Fibroblast of skin of abdomen (primary cell): ENCODE data around the gene BTBD8. TPM values are rescaled to one million over a fixed set of nuclear protein-coding genes. Genes with fewer than 3 reads are reported as not detected.
A peak's percentile ranks its signal among the peaks of the same experiment; 100 is the strongest.
"Not testable (repeated sequence)": the region's sequence is repeated elsewhere in the genome, so short reads cannot be mapped to it uniquely, and the experiment has no call there.

Source experiments
- DNase-seq: peaks from one replicate; pipeline ENCODE4 v3.0.0-alpha.2; 2013
- polyA plus RNA-seq, 2 experiments: library from polyadenylated mRNA; unstranded; fragments of 120-200 nt; gene quantifications; one replicate each; pipeline ENCODE4 v1.2.1, GENCODE V29; 2013; ENCODE audit not compliant: insufficient read length in 2 of 2

Gene BTBD8
- 2.2 TPM for polyA plus RNA-seq (2013, experiment 1 of 2; ENCODE audit: insufficient read length)
- polyA plus RNA-seq (2013, experiment 2 of 2; ENCODE audit: insufficient read length): 1.5 TPM

DNA sequence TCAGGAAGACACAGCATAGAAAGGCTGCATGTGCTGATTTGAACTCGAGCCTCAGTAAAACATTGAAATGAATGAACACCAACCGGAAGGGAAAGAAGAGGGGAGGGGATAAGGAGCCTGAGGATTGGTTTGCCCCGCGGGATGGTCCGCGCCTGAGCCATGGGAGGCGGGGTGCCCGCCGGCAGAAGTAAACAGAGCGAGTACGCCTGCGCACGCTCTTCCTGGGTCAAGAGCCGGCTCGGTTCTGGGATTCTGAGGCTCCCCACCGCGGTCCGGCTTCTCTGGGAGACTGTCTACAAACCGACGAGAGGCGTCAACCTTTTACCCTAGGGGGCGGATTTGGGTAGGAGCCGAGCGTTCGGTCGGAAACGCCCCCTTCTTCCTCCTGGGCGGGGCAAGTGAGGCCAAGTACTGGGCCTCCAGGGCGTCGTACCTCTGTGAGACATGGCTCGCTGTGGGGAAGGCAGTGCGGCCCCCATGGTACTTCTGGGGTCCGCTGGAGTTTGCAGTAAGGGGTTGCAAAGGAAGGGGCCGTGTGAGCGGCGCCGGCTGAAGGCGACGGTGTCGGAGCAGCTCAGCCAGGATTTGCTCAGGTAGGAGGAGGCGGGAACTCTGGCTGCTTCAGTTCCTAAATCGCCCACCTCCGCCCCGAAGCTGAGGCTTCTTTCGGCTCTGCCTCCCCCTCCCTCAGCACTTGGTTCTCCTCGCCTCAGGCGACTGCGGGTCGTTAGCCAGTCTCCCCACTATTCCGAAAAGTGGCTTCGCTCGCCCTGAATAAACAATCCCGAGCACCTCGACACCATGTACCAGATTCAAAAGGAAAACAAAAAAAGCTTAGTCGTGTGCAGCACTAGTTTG is at the start of gene BTBD8:
TSS of gene BTBD8 (plus strand) at position 218 of the 858 bp plus-strand sequence. CDS start at position 445, 227 bp downstream.
- peak; percentile 63 for DNase-seq

DNA sequence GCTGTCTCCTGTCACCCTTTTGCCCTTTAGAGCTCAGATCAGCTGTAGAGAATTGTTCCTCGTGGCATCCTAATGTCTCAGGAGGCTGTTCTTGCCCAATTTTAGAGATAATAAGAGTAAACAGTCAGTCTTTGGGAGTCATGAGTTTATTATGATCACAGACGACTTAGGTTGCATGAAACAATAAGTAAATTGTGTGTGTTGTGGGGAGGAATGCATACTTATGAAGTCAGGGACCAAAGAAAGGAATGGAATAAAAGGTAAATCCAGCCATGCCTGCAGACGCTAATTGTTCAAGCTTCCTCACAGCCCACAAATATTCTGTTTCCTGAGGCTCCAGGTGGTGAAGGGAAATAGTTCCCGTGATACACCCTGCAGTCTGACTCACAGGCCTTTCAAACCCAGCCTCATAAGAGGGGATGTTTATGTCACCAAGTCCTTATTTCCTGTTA is 49.5 kb upstream of the BTBD8 start:
- DNase-seq: peak; percentile 25

DNA sequence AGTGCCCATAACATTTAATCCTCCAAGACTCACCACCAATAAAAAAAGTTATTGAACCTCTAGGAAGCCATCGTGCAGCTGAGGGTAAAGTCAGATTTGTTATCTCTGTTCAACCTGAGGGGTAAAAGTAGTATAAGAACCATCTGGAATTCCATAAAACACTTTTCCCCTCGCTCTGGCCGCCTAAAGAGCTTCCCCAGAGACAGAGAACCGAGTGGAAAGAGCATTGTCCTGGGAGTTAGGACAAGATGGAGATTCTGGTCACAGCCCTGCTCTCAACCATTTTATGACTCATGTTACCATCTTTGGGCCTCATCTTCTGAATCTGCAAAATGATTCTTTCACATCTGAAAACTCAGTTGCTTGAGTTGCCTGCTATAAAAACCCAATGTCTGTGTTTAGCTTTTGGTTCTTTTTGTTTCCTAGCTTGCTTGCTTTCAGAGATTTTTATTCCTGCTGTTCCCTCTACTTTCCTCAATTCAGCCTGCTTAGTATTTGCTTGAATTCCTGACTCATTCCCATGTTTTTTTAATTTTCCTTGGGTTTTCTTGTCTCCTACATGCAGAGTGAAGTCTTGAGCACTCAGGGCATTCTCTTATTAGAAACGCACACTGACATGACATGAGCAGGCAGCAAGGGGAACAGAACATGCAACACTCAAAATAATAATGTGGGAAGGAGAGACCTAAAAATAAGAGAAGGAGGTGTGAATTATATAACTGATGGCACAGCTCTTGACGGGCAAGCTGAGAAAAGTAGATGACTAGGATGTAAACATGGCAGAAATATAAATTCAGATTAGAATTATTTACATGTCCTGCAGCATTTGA is 48.6 kb upstream of the BTBD8 start:
- peak; percentile 45 for DNase-seq

DNA sequence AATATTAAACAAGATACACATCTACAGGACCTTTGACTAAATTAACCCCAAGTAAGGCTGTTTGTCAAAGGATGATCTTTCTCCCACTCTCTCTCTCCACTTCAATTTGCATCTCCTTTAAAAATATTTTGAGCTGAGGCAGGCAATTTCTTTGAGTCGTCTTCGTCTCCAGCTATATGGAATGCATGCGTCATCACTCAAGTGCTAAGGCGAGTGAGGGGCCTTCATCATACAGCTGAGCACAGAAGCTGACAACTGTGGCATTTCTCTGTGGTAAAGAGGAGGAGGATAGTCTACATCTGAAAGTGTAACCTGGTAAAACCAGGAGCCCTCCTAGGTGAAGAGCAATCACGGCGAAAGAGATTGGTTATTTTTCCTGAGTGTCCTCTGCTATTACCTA is 42.7 kb upstream of the BTBD8 start:
- peak; percentile 76 for DNase-seq

DNA sequence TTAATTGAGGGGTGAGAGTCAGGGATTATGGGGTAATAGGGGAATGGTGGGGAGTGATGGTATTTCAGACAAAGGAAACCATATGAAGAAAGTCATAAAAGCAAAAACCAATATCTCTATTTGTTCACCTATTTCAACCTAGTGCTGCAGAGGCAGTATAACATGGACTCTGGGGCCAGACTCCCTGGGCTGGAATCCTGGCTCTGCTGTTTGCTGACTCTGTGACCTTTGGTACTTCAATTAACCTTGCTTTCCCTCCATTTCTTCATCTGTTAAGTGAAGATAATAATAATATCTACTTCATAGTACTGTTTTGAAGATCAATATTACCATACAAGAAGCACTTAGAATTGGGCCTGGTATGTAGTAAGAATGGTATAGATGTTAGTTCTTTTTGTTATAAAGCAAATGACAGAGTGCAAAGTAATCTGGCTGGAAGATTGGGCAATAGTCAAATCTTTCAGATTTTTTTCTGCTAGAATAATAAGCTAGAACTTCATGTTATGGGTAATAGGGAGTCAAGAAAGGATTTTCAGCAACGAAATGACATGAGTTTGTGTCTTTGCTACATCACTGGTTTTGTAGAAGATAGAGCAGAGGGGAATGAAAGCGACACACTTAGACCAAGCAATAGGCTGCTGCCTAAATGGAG is 41.3 kb upstream of the BTBD8 start:
- DNase-seq: no peak

DNA sequence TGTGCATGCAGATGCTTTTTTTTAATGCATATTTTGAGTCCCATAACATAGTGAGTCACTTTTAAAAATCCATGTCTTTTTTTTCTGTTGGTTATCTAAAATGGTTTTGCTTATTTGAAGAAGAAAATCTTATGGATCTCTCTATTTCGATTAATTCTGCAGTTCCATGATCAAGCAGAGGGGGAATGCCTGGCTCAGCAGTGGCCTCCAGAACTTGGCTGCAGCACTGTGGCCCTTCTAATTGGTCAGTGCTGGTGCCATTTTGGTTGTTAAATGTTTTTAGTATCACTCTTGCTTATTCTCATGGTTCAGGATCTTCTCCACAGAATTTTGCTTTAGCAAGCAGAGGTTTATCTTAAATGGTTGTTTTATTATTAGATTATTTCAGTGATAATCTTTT is 39.2 kb upstream of the BTBD8 start:
- DNase-seq: no peak

DNA sequence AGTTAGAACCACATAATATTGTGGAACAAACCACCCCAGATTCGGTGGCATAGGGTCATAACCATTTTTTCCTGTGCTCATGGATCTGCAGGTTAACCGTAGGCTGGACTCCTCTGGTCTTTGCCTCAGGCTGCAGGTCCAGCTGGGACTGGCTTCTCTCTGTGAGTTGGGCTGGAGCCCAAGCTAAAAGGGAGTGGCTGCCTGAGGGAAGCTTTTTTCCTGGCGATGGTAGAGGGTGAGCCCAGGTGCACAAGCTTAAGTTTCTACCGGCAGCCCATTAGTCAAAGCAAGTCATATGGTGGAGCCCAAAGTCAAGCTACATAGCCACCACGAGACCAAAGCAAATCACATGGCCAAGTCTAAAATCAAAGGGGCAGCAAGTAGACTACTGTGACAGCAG is 36.5 kb upstream of the BTBD8 start:
- no peak for DNase-seq

DNA sequence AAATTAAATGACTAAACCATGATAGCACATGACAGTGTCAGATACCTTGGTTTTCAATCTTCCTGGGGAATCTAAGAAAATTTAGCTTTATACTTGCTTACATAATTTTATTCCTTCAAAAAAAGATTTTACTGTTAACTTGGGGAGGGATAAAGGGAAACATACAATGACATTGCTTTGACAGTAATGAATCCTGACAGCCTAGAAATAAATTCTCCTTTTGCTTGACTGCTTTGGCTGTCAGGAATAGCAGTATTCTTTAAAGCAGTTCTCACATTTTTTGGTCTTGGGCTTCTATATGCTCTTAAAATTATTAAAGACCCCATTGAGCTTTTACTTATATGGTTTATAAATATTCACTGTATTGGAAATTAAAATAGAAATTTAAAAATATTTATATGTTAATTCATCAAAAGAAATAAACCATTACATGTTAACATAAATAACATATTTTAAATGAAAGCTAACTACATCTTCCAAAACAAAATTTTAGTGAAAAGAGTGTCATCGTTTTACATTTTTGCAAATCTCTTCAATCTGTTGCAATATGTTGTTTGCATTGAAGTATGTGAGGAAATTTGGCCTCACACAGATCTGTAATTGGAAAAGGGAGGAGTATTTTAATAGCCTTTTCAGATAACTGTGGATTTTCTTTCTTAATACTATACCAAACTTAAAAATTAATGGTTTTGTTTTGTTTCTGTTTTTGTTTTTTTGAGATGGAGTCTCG is 34.2 kb upstream of the BTBD8 start:
- no peak for DNase-seq

DNA sequence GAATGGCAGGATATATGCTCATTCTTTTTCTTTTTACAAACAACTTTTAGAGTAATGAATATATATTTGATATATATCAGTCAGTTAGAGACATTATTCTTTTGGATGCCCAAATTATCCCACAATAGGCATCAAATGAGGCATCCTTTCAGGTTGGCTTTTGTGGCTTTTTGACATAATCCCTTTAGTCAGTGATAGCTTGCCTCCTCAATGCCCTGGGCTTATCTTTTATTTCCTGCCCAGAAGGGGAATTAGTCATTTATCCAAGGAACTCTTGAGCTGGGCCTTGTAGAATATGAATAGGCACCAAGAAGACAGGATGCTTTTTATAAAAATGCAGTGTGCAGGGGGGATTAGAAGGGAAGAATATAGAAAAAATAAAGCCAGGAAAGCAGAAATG is 28.2 kb upstream of the BTBD8 start:
- no peak for DNase-seq

DNA sequence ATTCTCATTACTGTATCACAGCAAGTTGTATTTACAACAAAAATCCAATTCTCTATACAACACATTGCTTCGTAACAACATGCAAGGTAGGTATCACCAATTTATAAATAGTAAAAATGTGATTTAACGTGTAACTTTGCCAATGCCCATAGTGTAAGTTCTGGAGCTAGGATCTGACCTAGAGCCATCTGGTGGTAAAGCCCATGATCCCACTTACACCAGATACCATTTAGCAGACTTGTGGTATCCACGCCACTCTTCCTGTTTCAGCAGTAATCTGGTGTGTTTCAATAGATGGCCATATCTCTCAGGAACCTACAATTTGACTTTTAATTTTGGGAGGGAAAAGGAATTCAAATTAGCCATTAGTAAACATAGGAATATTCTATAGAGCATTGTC is 15.1 kb upstream of the BTBD8 start:
- no peak for DNase-seq

DNA sequence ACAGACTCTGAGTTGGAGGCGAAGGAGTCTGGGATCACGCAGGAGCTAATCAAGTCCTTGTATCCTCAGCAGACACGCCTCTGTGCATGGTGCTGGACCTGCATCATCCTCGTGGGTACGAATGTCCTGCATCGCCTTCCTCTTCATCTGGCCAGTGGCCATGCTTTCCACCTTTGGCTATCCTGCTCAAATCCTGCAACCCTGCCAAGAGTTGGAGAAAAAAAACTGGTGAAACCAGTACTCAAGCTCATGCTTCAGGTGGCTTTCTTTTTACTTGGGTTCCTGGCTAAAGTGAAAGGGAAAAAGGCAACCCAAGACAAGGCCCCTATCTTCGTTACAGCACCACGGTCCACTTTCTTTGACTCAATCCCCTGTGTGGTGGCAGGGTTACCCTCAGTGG is 13.8 kb upstream of the BTBD8 start:
- DNase-seq: no peak

DNA sequence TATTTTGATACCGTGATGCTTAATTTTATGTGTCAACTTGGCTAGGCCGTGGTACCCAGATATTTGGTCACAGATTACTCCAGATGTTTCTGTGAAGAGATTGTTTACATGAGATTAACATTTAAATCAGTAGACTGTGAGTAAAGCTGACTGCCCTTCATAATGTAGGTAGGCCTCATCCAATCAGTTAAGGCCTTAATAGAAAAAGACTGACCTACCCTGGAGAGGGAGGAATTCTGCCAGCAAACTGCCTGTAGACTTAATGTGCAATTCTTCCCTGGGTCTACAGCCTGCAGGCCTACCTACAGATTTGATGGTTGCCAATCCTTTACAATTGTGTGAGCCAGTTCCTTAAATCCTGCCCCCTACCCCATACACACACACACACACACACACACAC is 9.3 kb upstream of the BTBD8 start:
- no peak for DNase-seq

DNA sequence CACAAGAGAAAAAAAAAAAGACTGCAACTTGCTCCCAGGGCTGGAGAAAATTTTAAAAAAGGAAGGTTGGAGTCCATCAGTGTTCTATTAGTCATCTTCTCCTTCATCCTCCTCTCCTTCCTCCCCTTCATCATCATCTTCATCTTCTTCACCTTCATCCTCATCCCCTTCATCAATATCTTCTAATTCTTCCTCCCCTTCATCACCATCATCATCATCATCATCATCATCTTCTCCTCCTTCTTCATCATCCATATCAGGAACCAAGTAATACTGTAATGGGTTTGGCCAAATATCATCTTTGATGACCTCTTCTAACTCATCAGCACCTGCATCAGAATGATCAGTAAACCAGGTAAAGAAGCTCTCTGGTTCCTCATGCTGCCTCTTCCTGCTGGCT is 5.7 kb upstream of the BTBD8 start:
- DNase-seq: not testable (repeated sequence)

DNA sequence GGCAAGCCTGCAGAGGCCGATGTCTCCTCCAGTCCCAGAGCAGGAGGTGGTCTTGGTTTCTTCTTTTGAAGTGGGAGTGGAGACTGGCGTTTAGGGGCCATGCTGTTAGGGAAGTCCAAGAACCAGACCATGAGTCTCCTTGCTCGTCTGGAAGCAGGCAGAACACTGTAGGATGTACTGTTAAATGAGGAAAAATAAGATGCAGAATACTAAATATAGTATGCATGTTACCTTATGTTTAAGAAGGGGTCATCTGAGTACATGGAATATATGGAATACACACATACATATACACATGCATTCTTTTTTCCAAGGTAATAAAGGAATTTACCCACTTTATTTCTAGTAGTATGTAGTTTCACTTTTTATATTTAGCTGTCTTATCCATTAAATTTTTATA is 4.8 kb upstream of the BTBD8 start, which contains the start of gene SETSIP:
TSS of gene SETSIP (minus strand) at position 101 of the 400 bp plus-strand sequence. CDS start at position 101, 0 bp downstream.
- DNase-seq: no peak

DNA sequence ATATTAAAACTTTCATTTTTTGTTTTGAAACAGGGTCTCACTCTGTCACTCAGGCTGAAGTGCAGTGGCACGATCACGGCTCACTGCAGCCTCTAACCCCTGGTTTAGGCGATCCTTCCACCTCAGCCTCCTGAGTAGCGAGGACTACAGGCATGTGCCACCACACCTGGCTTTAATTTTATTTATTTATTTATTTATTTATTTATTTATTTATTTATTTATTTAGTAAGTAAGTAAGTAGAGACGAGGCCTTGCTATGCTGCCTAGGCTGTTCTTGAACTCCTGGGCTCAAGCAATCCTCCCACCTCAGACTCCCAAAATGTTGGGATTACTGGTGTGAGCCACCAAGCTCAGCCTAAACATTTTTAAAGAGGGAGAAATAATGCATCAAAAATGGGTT is 3.8 kb upstream of the BTBD8 start:
- DNase-seq: no peak

DNA sequence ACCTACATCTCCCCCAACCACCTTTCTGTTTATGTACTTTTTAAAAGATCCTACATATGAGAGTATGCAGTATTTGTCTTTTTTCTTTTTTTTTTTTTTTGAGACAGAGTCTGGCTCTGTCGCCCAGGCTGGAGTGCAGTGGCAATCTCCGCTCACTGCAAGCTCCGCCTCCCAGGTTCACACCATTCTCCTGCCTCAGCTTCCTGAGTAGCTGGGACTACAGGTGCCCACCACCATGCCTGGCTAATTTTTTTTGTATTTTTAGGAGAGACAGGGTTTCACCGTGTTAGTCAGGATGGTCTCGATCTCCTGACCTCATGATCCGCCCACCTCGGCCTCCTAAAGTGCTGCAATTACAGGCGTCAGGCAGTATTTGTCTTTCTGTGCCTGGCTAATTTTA is 2.1 kb upstream of the BTBD8 start:
- not testable (repeated sequence) for DNase-seq

DNA sequence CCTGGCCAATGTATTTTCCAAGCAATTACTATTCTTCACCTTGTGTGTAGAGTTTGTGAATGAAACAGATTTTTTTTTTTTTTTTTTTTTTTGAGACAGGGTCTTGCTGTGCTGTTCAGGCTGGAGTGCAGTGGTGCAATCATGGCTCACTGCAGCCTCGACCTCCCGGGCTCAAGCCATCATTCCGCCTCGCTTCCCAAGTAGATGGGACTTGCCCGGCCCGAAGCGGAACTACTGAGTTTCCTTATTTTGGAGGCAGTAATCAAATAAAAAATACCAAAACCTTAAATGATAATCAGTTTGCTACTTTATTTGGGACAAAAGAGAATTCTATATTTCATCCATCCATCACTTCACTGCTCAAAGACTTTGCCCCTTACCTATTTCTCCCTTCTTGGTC is 704 bp upstream of the BTBD8 start:
- DNase-seq: no peak

DNA sequence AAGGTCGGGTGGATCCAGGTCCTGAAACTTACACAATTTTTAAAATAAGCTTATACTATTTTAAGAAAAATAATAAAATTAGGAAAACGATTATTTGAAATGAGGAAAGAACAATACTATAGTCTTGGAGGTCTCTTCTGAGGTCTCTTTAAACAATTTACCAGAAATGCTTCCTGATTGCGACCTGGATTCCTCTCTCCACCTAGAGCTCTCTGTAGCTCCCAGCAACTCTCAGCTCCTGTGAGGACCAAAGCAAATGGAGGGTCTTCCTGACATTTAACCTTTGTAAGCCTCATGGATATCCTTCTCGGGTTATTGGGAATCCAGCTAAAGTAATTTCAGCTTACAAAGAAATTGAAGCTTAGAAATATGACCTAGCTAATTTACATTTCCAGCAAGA is 886 bp downstream of the BTBD8 start:
- no peak for DNase-seq

DNA sequence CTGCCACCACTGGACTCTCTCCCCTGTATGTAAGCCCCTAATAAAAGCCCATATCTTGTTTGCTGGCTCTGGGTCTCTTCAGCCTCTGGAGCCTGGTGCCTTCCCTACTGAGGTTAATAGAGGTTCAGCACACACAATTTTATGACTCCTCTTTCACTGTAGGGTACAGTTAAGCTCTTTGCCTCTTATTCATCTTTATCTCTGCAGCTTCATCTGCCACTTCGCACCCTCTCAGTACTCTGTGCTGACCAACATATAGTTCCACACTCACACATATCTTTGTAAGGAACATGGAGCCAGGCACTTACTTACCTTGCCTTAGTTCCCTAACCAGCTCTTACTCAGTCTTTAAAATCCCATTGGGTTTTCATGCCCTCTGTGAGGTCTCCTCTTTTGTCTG is 4.5 kb downstream of the BTBD8 start:
- DNase-seq: no peak

DNA sequence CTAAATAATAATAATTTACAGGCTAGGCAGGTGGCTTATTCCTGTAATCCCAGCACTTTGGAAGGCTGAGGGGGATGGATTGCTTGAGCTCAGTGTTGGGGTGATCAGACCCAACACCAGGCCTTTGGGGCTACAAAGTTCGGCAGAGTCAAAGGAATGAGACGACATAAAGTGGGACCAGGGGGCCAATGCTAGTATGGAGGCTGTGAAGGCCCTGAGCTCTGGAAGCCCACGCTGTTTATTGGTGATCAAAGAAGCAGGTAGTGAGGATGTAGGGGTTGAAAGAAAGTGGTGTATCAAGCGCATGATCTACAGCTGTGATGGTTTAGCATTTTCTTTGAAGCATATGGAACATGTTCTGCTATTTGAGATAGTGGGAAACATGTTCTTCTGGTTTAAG is 5.6 kb downstream of the BTBD8 start:
- no peak for DNase-seq

DNA sequence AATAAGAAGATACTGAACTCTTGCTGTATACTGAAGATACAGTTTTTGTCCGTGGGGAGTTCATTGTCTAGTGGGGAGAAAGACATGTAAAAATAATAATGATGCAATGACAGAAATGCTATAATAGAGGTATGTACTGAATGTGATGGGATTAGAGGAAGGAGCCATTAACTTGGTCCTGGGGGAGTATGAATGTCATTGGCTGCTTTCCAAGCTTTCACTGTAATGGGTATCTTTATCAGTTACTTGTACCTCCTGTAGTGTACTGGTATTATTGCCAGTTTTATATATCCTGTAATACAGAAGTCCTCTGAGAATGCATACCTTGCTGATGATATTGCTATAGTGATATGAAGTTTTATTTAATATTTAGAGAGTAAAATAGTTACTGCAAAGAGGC is 7.4 kb downstream of the BTBD8 start:
- DNase-seq: no peak

DNA sequence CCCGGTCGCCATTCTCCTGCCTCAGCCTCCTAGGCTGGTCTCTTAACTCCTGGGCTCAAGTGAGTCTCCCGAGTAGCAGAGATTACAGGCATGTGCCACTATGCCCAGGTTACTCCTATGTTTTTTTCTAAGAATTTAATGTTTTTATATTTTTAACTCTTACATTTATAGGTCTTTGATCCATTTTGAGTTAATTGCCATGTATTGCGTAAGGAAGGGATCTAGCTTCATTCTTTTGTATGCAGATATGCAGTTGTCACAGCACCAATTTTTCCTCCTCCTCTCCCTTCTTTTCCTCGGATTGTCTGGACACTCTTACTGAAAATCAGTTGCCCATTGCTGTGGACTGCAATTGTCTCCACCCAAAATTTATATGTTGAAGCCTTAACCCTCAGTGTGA is 11.5 kb downstream of the BTBD8 start:
- DNase-seq: no peak
